ENCODE data around the gene TOR1A. TPM values are rescaled to one million over a fixed set of nuclear protein-coding genes. Genes with fewer than 3 reads are reported as not detected.
A peak's percentile ranks its signal among the peaks of the same experiment; 100 is the strongest.
"Not testable (repeated sequence)": the region's sequence is repeated elsewhere in the genome, so short reads cannot be mapped to it uniquely, and the experiment has no call there.

TOR1A gene
- total RNA-seq, 1 donor from 2014 or later, result 42.3 TPM

DNA sequence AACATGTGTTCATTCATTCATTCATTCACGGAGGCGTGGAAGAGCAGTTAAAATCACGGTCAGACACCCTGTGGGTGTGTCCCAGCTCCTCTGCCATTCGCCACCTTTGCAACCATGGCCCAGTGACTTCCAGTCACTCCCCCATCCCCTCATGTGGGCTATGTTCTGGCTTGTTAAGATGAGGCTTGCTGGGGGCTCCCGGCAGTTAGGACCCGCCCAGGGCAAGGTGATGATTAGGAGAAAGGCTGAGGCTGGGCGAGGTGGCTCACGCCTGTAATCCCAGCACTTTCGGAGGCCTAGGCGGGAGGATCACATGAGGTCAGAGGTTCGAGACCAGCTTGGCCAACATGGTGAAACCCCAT is 46.2 kb downstream of the TOR1A start:
- TF ChIP-seq CTCF (IDR thresholded peaks at IDR 0.05; ENCODE audit: partially characterized antibody, unreplicated experiment), result no peak
- peaks cover 5% of the 10 kb centered on the region for H3K36me3 Mint-ChIP-seq (ENCODE audit: unreplicated experiment)
- no peak overlapping the region for H3K27ac Mint-ChIP-seq (ENCODE audit: unreplicated experiment)
- no peak for DNase-seq
- H3K9me3 Mint-ChIP-seq (ENCODE audit: unreplicated experiment), result peaks cover 2% of the 10 kb centered on the region
- H3K4me1 Mint-ChIP-seq (ENCODE audit: low read depth, unreplicated experiment), result peaks cover 10% of the 10 kb centered on the region
- H3K4me3 Mint-ChIP-seq (ENCODE audit: unreplicated experiment), result no peak overlapping the region
- H3K27me3 Mint-ChIP-seq (ENCODE audit: unreplicated experiment), result peaks cover 3% of the 10 kb centered on the region

- Mint-ChIP-seq H3K4me3 (ENCODE audit: unreplicated experiment) (peak overlapping the region; percentile 36), H3K36me3 (ENCODE audit: unreplicated experiment) (peaks cover 5% of the 10 kb centered on the region), H3K27ac (ENCODE audit: unreplicated experiment) (no peak overlapping the region), H3K4me1 (ENCODE audit: low read depth, unreplicated experiment) (peaks cover 10% of the 10 kb centered on the region), H3K27me3 (ENCODE audit: unreplicated experiment) (peaks cover 3% of the 10 kb centered on the region), H3K9me3 (ENCODE audit: unreplicated experiment) (peaks cover 2% of the 10 kb centered on the region)
- peak; percentile 62 for DNase-seq
- no peak for TF ChIP-seq CTCF (IDR thresholded peaks at IDR 0.05; ENCODE audit: partially characterized antibody, unreplicated experiment)
Measured at GRCh38 chr9:129776938-129777768, 46.8 kb downstream of the TOR1A start.

- peaks cover 5% of the 10 kb centered on the region for H3K36me3 Mint-ChIP-seq (ENCODE audit: unreplicated experiment)
- no peak for TF ChIP-seq CTCF (IDR thresholded peaks at IDR 0.05; ENCODE audit: partially characterized antibody, unreplicated experiment)
- H3K27me3 Mint-ChIP-seq (ENCODE audit: unreplicated experiment), result peaks cover 3% of the 10 kb centered on the region
- DNase-seq, result no peak
- peaks cover 2% of the 10 kb centered on the region for H3K9me3 Mint-ChIP-seq (ENCODE audit: unreplicated experiment)
- no peak overlapping the region for H3K4me3 Mint-ChIP-seq (ENCODE audit: unreplicated experiment)
- no peak overlapping the region for H3K27ac Mint-ChIP-seq (ENCODE audit: unreplicated experiment)
- peaks cover 10% of the 10 kb centered on the region for H3K4me1 Mint-ChIP-seq (ENCODE audit: low read depth, unreplicated experiment)
Measured at GRCh38 chr9:129776566-129776937, 47.4 kb downstream of the TOR1A start.

- not testable (repeated sequence) for H3K27ac Mint-ChIP-seq (ENCODE audit: unreplicated experiment); H3K4me3 Mint-ChIP-seq (ENCODE audit: unreplicated experiment); H3K36me3 Mint-ChIP-seq (ENCODE audit: unreplicated experiment); DNase-seq; H3K9me3 Mint-ChIP-seq (ENCODE audit: unreplicated experiment); H3K4me1 Mint-ChIP-seq (ENCODE audit: low read depth, unreplicated experiment); H3K27me3 Mint-ChIP-seq (ENCODE audit: unreplicated experiment)
Measured at GRCh38 chr9:129776096-129776495, 47.8 kb downstream of the TOR1A start.

DNA sequence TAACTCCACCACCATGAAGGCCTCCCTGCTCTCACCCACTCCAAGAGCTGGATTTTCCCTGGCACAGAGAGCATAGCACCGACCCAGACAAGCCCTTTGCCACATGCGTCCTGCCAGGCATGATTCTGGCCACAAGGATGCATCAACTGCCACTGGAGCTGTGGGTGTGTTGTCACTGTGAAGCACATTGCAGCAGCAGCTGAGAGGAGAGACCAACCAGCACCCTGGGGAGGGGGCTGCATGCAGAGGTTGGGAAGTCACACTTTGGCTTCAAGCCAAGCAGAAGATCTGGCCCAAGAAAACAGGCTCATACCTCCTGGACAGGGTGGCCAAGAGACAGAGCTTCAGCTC is 48.5 kb downstream of the TOR1A start:
- DNase-seq, result no peak
- no peak for TF ChIP-seq CTCF (IDR thresholded peaks at IDR 0.05; ENCODE audit: partially characterized antibody, unreplicated experiment)
- Mint-ChIP-seq H3K4me1 (ENCODE audit: low read depth, unreplicated experiment) (peaks cover 10% of the 10 kb centered on the region), H3K27ac (ENCODE audit: unreplicated experiment) (no peak overlapping the region), H3K36me3 (ENCODE audit: unreplicated experiment) (peaks cover 5% of the 10 kb centered on the region), H3K9me3 (ENCODE audit: unreplicated experiment) (peaks cover 2% of the 10 kb centered on the region), H3K27me3 (ENCODE audit: unreplicated experiment) (peaks cover 5% of the 10 kb centered on the region), H3K4me3 (ENCODE audit: unreplicated experiment) (no peak overlapping the region)

All from glutamatergic neuron (in vitro differentiated cells).